Smooth muscle cell (in vitro differentiated cells): ENCODE data around the gene WDR86. TPM values are rescaled to one million over a fixed set of nuclear protein-coding genes. Genes with fewer than 3 reads are reported as not detected.

Source experiments
- DNase-seq: peaks from one replicate; lab custom pipeline; 2025; ENCODE audit not compliant: unreplicated experiment; lab: John Stamatoyannopoulos, UW
- H2AFZ ChIP-seq: fragments of 200-600 bp; sonication (generic); 2 replicates; pipeline ENCODE4 v1.6.0; 2016; ENCODE audit warnings: antibody characterized with exemption, low read depth, mild to moderate bottlenecking
- H3F3A ChIP-seq: fragments of 200-600 bp; sonication (generic); 2 replicates; pipeline ENCODE4 v1.6.0; 2017; ENCODE audit warnings: antibody characterized with exemption, low read depth
- H3K27ac ChIP-seq: fragments of 200-600 bp; sonication (generic); 2 replicates; pipeline ENCODE4 v1.5.1; 2016; ENCODE audit warnings: low read depth, mild to moderate bottlenecking
- H3K27me3 ChIP-seq: fragments of 200-600 bp; sonication (generic); 2 replicates; pipeline ENCODE4 v1.6.1; 2016; ENCODE audit warnings: low read depth, mild to moderate bottlenecking
- H3K36me3 ChIP-seq: fragments of 200-600 bp; sonication (generic); 2 replicates; pipeline ENCODE4 v1.5.1; 2016; ENCODE audit warnings: low read depth
- H3K4me1 ChIP-seq: fragments of 200-600 bp; sonication (generic); 2 replicates; pipeline ENCODE4 v1.5.1; 2016; ENCODE audit warnings: low read depth
- H3K4me2 ChIP-seq: fragments of 200-600 bp; sonication (generic); 2 replicates; pipeline ENCODE4 v1.6.0; 2016; ENCODE audit warnings: mild to moderate bottlenecking
- H3K4me3 ChIP-seq: fragments of 200-600 bp; sonication (generic); 2 replicates; pipeline ENCODE4 v1.5.1; 2016; ENCODE audit warnings: mild to moderate bottlenecking
- H3K79me2 ChIP-seq: fragments of 200-600 bp; sonication (generic); 2 replicates; pipeline ENCODE4 v1.6.0; 2016; ENCODE audit warnings: low read depth, mild to moderate bottlenecking
- H3K9ac ChIP-seq: fragments of 200-600 bp; sonication (generic); 2 replicates; pipeline ENCODE4 v1.6.0; 2016; ENCODE audit warnings: low read depth
- H3K9me3 ChIP-seq: fragments of 200-600 bp; sonication (generic); replicated peaks from 2 replicates; pipeline ENCODE4 v1.5.1; 2016; ENCODE audit warnings: low read depth
- H4K20me1 ChIP-seq: fragments of 200-600 bp; sonication (generic); 2 replicates; pipeline ENCODE4 v1.6.0; 2016; ENCODE audit warnings: low read depth
- WGBS: methylation state at CpG from one replicate; pipeline ENCODE4 v1.1.7; 2016; ENCODE audit warnings: low lambda C conversion rate; 5-methylcytosine and 5-hydroxymethylcytosine counted together
- polyA plus RNA-seq: library from polyadenylated mRNA; unstranded; fragments of >200 nt; fragmentation: Nextera tagmentation; extraction: Ambion mirVana; gene quantifications from 2 replicates; pipeline ENCODE4 v1.2.1, GENCODE V29; 2016
- total RNA-seq: library from RNA; depleted of rRNA; stranded (reverse); fragments of >200 nt; gene quantifications from 2 replicates; pipeline ENCODE4 v1.2.3, GENCODE V29; 2014
- TF ChIP-seq, protein P1 (sequence below): fragments of 200-600 bp; sonication (generic); IDR thresholded peaks from 2 replicates; pipeline ENCODE4 v1.5.1; 2017; ENCODE audit warnings: borderline replicate concordance, mild to moderate bottlenecking, antibody characterized with exemption; ENCODE audit not compliant: insufficient read depth, poor library complexity, severe bottlenecking

The WDR86 gene
- total and polyA plus RNA-seq, 2 experiments from 2014 or later: 1.3 to 4.1 TPM

DNA sequence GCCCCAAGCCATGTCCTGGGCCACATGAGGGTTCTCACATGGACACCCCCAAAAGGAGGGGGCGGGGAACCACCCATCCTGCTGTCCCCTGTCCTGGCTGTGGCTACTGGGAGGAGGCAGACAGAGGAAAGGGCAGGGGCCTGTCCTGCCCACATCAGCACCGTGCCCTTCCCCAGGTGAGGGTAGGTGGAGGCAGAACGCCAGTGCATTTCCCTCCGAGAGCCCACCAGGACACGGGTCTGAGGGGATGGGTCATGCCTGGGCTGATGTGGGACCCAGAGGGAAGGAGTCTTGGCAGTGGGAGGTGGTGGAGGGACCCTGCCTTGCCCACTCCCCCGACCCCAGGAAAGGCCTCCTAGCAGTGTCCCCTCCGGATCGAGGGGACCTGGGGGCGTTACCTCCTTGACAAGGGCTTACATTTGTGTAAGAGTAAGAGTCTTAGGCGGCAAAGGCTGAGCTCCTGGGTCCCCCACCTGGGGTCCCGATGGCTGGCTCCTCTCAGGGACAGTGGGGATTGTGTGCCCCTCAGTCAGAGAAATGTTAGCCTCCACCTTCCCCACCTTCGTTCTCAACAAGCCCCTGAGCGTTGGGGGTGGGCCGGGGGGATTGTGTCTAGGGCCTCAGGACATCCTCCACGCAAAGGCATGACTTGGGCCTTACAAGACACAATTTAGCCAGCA is 24.0 kb upstream of the WDR86 start:
- H3K27me3 ChIP-seq: no peaks in the 10 kb centered on the region
- no peak overlapping the region for H3K4me2 ChIP-seq
- no peaks in the 10 kb centered on the region for H3K36me3 ChIP-seq
- DNase-seq: no peak
- no peaks in the 10 kb centered on the region for H4K20me1 ChIP-seq
- TF ChIP-seq, protein P1, sequence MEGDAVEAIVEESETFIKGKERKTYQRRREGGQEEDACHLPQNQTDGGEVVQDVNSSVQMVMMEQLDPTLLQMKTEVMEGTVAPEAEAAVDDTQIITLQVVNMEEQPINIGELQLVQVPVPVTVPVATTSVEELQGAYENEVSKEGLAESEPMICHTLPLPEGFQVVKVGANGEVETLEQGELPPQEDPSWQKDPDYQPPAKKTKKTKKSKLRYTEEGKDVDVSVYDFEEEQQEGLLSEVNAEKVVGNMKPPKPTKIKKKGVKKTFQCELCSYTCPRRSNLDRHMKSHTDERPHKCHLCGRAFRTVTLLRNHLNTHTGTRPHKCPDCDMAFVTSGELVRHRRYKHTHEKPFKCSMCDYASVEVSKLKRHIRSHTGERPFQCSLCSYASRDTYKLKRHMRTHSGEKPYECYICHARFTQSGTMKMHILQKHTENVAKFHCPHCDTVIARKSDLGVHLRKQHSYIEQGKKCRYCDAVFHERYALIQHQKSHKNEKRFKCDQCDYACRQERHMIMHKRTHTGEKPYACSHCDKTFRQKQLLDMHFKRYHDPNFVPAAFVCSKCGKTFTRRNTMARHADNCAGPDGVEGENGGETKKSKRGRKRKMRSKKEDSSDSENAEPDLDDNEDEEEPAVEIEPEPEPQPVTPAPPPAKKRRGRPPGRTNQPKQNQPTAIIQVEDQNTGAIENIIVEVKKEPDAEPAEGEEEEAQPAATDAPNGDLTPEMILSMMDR: no peak
- 92% methylated on average over 15 of the region's 15 CpGs for WGBS
- H3K79me2 ChIP-seq: no peaks in the 10 kb centered on the region
- no peak overlapping the region for H3K4me3 ChIP-seq
- H3K4me1 ChIP-seq: peaks cover 10% of the 10 kb centered on the region
- H3K9ac ChIP-seq: no peak overlapping the region
- H3F3A ChIP-seq: peaks cover 8% of the 10 kb centered on the region
- H3K9me3 ChIP-seq: no peaks in the 10 kb centered on the region
- no peak overlapping the region for H2AFZ ChIP-seq
- H3K27ac ChIP-seq: no peak overlapping the region

DNA sequence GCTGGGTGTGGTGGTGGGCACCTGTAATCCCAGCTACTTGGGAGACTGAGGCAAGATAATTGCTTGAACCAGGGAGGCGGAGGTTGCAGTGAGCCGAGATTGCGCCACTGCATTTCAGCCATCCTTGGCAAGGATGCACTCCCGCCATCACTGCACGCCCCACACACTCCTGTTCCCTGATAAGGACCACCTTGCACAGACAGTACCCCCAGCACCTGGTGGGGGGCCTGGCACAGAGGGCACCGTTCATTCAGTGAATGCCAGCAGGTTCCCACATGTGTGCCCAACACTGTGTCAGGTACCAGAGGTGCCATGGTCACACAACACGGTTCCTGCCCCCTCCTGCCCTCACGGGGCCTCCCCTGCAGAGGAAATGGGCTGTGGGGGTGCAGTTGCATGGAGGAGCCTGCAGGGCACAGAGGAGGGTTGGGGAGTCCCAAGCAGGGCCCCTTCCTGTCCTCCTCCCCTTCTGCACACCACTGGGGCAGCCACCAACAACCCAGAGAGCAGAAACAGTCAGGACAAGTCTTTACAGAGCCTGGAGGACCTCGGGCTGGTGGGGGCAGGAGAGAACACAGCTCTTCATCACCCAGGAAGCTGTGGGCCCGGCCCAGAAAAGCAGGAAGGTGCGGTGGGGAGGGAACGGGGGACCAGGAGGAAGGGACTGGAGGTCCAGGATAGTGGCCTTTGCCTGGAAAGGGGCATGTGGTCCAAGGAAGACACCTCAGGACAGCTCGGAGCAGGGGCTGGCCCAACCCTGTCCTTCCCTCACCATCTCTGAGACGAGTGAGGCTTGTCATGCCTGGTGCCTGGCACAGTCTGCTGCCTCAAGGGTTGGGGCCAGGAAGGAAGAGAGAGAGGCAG is 23.1 kb upstream of the WDR86 start:
- Histone ChIP-seq H3K27ac (no peak overlapping the region), H3K4me1 (peaks cover 19% of the 10 kb centered on the region), H3F3A (peaks cover 10% of the 10 kb centered on the region), H2AFZ (no peak overlapping the region), H4K20me1 (no peaks in the 10 kb centered on the region), H3K9ac (no peak overlapping the region), H3K9me3 (no peaks in the 10 kb centered on the region), H3K36me3 (no peaks in the 10 kb centered on the region), H3K4me3 (no peak overlapping the region), H3K4me2 (no peak overlapping the region), H3K27me3 (no peaks in the 10 kb centered on the region), H3K79me2 (no peaks in the 10 kb centered on the region)
- TF ChIP-seq, protein P1: no peak
- WGBS: 91% methylated on average over 13 of the region's 14 CpGs
- no peak for DNase-seq

- Histone ChIP-seq H2AFZ (no peak overlapping the region), H3K4me2 (no peak overlapping the region), H3K4me3 (no peak overlapping the region), H3F3A (peaks cover 14% of the 10 kb centered on the region), H3K27me3 (no peaks in the 10 kb centered on the region), H3K79me2 (no peaks in the 10 kb centered on the region), H3K36me3 (no peaks in the 10 kb centered on the region), H3K27ac (no peak overlapping the region), H3K9ac (no peak overlapping the region), H3K4me1 (peaks cover 28% of the 10 kb centered on the region), H3K9me3 (no peaks in the 10 kb centered on the region), H4K20me1 (no peaks in the 10 kb centered on the region)
- TF ChIP-seq, protein P1: no peak
- 98% methylated on average over 25 of the region's 25 CpGs for WGBS
- no peak for DNase-seq
These were observed 22.0 kb upstream of the WDR86 start for GRCh38 chr7:151431768-151432311.
